HEK293 (cell line): ENCODE measurements around the gene MGAT4B.

Source experiments
- ZBTB1 ChIP-seq: fragments of 450-650 bp; formaldehyde crosslinking; IDR thresholded peaks from 2 replicates; pipeline ENCODE4 v1.5.1; 2016; ENCODE audit warnings: missing biosample characterization, missing genetic modification characterization
- TF ChIP-seq, protein P1 (sequence below): fragments of 450-650 bp; formaldehyde crosslinking; IDR thresholded peaks from 2 replicates; pipeline ENCODE4 v1.5.1; 2016; ENCODE audit warnings: missing biosample characterization, missing genetic modification characterization

DNA sequence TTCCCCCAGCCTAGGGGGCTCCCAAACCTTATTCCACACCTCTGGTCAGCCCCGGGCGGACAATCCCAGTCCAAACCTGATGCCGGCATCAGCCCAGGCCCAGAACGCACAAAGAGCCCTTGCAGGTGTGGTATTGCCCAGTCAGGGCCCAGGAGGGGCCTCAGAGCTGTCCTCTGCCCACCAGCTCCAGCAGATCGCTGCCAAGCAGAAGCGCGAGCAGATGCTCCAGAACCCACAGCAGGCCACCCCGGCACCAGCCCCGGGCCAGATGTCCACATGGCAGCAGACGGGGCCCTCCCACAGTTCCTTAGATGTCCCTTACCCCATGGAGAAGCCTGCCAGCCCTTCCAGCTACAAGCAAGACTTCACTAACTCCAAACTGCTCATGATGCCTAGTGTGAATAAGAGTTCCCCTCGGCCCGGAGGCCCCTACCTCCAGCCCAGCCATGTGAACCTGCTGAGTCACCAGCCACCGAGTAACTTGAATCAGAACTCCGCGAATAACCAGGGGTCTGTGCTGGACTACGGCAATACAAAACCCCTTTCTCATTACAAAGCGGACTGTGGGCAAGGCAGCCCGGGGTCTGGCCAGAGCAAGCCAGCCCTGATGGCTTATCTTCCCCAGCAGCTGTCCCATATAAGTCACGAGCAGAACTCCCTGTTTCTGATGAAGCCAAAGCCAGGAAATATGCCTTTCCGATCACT, 40.5 kb downstream of the MGAT4B start:
- TF ChIP-seq, protein P1, sequence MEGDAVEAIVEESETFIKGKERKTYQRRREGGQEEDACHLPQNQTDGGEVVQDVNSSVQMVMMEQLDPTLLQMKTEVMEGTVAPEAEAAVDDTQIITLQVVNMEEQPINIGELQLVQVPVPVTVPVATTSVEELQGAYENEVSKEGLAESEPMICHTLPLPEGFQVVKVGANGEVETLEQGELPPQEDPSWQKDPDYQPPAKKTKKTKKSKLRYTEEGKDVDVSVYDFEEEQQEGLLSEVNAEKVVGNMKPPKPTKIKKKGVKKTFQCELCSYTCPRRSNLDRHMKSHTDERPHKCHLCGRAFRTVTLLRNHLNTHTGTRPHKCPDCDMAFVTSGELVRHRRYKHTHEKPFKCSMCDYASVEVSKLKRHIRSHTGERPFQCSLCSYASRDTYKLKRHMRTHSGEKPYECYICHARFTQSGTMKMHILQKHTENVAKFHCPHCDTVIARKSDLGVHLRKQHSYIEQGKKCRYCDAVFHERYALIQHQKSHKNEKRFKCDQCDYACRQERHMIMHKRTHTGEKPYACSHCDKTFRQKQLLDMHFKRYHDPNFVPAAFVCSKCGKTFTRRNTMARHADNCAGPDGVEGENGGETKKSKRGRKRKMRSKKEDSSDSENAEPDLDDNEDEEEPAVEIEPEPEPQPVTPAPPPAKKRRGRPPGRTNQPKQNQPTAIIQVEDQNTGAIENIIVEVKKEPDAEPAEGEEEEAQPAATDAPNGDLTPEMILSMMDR (tag by site-specific recombination) = no peak
- no peak for TF ChIP-seq ZBTB1 (tag by site-specific recombination)
